H54 (cell line): ENCODE results near the gene DHH.
A peak's percentile ranks its signal among the peaks of the same experiment; 100 is the strongest.

Source experiments
- DNase-seq: peaks from one replicate; pipeline ENCODE4 v3.0.0; 2011; ENCODE audit warnings: low spot score, mixed read lengths; ENCODE audit not compliant: insufficient read length
- FAIRE-seq: peaks from 3 replicates; lab custom pipeline; 2011; peaks lifted over from hg19 to GRCh38; lab: Jason Lieb, UNC
- POLR2A ChIP-seq: IDR thresholded peaks from 2 replicates; pipeline ENCODE4 v1.6.1; 2011; ENCODE audit warnings: low read depth, mild to moderate bottlenecking, low read length

Gene DHH

GRCh38 chr12:49054524-49054923 lies 40.1 kb downstream of the DHH start:
- FAIRE-seq (no peak), DNase-seq (no peak)
- TF ChIP-seq POLR2A, result no peak

GRCh38 chr12:49054096-49054495 lies 40.5 kb downstream of the DHH start:
- no peak for TF ChIP-seq POLR2A
- FAIRE-seq (no peak), DNase-seq (no peak)

- DNase-seq (no peak), FAIRE-seq (no peak)
- no peak for TF ChIP-seq POLR2A
Measured at GRCh38 chr12:49052451-49053208, 42.0 kb downstream of the DHH start.

- DNase-seq (no peak), FAIRE-seq (no peak)
- no peak for TF ChIP-seq POLR2A
Measured at GRCh38 chr12:49051777-49052438, 42.7 kb downstream of the DHH start.

GRCh38 chr12:49051373-49051764 lies 43.2 kb downstream of the DHH start:
- no peak for DNase-seq
- no peak for FAIRE-seq
- no peak for TF ChIP-seq POLR2A

GRCh38 chr12:49050507-49051372 lies 43.9 kb downstream of the DHH start:
- FAIRE-seq, result no peak
- no peak for DNase-seq
- TF ChIP-seq POLR2A, result no peak

- no peak for TF ChIP-seq POLR2A
- FAIRE-seq (no peak), DNase-seq (peak; percentile 94)
Measured at GRCh38 chr12:49049566-49050224, 44.9 kb downstream of the DHH start.

GRCh38 chr12:49048953-49049352 lies 45.6 kb downstream of the DHH start:
- no peak for DNase-seq
- TF ChIP-seq POLR2A, result no peak
- FAIRE-seq, result no peak

- no peak for TF ChIP-seq POLR2A
- no peak for FAIRE-seq
Measured at GRCh38 chr12:49046129-49046895, 48.3 kb downstream of the DHH start.

GRCh38 chr12:49044660-49045059 lies 49.9 kb downstream of the DHH start:
- FAIRE-seq (no peak), DNase-seq (no peak)
- TF ChIP-seq POLR2A, result no peak

More at GRCh38 chr12:49046129-49046895, 48.3 kb downstream of the DHH start:
- DNase-seq, result no peak

GRCh38 chr12:49043856-49044258 lies 50.7 kb downstream of the DHH start:
- FAIRE-seq (no peak), DNase-seq (no peak)
- TF ChIP-seq POLR2A, result no peak

- no peak for TF ChIP-seq POLR2A
- no peak for DNase-seq
- no peak for FAIRE-seq
Measured at GRCh38 chr12:49043241-49043640, 51.4 kb downstream of the DHH start.
